DMS153 (cell line): ENCODE results near the gene POLQ.
"Not testable (repeated sequence)": the region's sequence is repeated elsewhere in the genome, so short reads cannot be mapped to it uniquely, and the experiment has no call there.

Experiments used
- DNase-seq: peaks from one replicate; lab custom pipeline; 2025; lab: John Stamatoyannopoulos, UW

Gene POLQ

GRCh38 chr3:121508389-121508788 lies 37.4 kb downstream of the POLQ start:
- DNase-seq = no peak

- no peak for DNase-seq
These were observed 40.5 kb downstream of the POLQ start for GRCh38 chr3:121505256-121505655.

GRCh38 chr3:121504618-121505017 lies 41.2 kb downstream of the POLQ start:
- DNase-seq = no peak

- no peak for DNase-seq
These were observed 49.0 kb downstream of the POLQ start for GRCh38 chr3:121496786-121497185.

- no peak for DNase-seq
These were observed 52.4 kb downstream of the POLQ start for GRCh38 chr3:121493431-121493830.

GRCh38 chr3:121491683-121492320 lies 54.0 kb downstream of the POLQ start:
- no peak for DNase-seq

- no peak for DNase-seq
These were observed 55.6 kb downstream of the POLQ start for GRCh38 chr3:121490161-121490560.

- no peak for DNase-seq
These were observed 57.2 kb downstream of the POLQ start for GRCh38 chr3:121488628-121489027.

- no peak for DNase-seq
These were observed 62.5 kb downstream of the POLQ start for GRCh38 chr3:121483290-121483689.

- no peak for DNase-seq
These were observed 63.1 kb downstream of the POLQ start for GRCh38 chr3:121482660-121483059.

GRCh38 chr3:121481106-121481880 lies 64.5 kb downstream of the POLQ start:
- no peak for DNase-seq

- DNase-seq = no peak
These were observed 68.2 kb downstream of the POLQ start for GRCh38 chr3:121477589-121477988.

GRCh38 chr3:121473001-121473400 lies 72.8 kb downstream of the POLQ start:
- DNase-seq = no peak

GRCh38 chr3:121467085-121467484 lies 78.7 kb downstream of the POLQ start:
- DNase-seq = no peak

GRCh38 chr3:121463745-121464144 lies 82.0 kb downstream of the POLQ start:
- DNase-seq = no peak

GRCh38 chr3:121462565-121462964 lies 83.2 kb downstream of the POLQ start:
- no peak for DNase-seq

- DNase-seq = not testable (repeated sequence)
These were observed 94.0 kb downstream of the POLQ start for GRCh38 chr3:121451752-121452151.

- no peak for DNase-seq
These were observed 102.3 kb downstream of the POLQ start for GRCh38 chr3:121443456-121443855.

- no peak for DNase-seq
These were observed 109.1 kb downstream of the POLQ start for GRCh38 chr3:121436641-121437040.

GRCh38 chr3:121436074-121436473 lies 109.7 kb downstream of the POLQ start:
- no peak for DNase-seq

GRCh38 chr3:121431726-121432517 lies 113.9 kb downstream of the POLQ start:
- DNase-seq = peak; percentile 26

GRCh38 chr3:121430664-121431215 lies 115.0 kb downstream of the POLQ start:
- no peak for DNase-seq

- no peak for DNase-seq
These were observed 121.2 kb downstream of the POLQ start for GRCh38 chr3:121424549-121424948.
